OCI-LY3 (cell line): ENCODE measurements around the gene RMND5B.

ENCODE experiments used
- H2AFZ ChIP-seq: fragments of 200-600, 300-600 bp; shearing (Covaris generic); 2 replicates; pipeline ENCODE4 v1.6.0; 2014; ENCODE audit warnings: antibody characterized with exemption, low read depth, low read length
- H3K27ac ChIP-seq: fragments of 200-600, 300-600 bp; sonication (generic); 2 replicates; pipeline ENCODE4 v1.5.1; 2014; ENCODE audit warnings: mild to moderate bottlenecking, low read length, moderate library complexity, mixed read lengths
- H3K27me3 ChIP-seq: fragments of 200-600, 300-600 bp; sonication (generic); 2 replicates; pipeline ENCODE4 v1.6.1; 2014; ENCODE audit warnings: low read depth, low read length, mixed read lengths
- H3K36me3 ChIP-seq: fragments of 200-600, 300-600 bp; sonication (generic); replicated peaks from 2 replicates; pipeline ENCODE3; 2014; ENCODE audit warnings: low read depth, low read length, mixed read lengths
- H3K4me1 ChIP-seq: fragments of 300-600, 200-600 bp; sonication (generic); 2 replicates; pipeline ENCODE4 v1.6.1; 2014; ENCODE audit warnings: low read length, mixed read lengths
- H3K4me2 ChIP-seq: fragments of 200-600, 300-600 bp; sonication (generic); 2 replicates; pipeline ENCODE4 v1.6.1; 2014; ENCODE audit warnings: low read length, mixed read lengths
- H3K4me3 ChIP-seq: fragments of 300-600, 200-600 bp; sonication (generic); 2 replicates; pipeline ENCODE4 v1.5.1; 2014; ENCODE audit warnings: antibody characterized with exemption, mild to moderate bottlenecking, low read length, moderate library complexity
- H3K79me2 ChIP-seq: fragments of 300-600, 200-600 bp; shearing (Covaris generic); 2 replicates; pipeline ENCODE4 v1.6.1; 2014; ENCODE audit warnings: mild to moderate bottlenecking, low read length, mixed read lengths
- H3K9ac ChIP-seq: fragments of 300-600, 200-600 bp; shearing (Covaris generic); 2 replicates; pipeline ENCODE4 v1.6.0; 2014; ENCODE audit warnings: mild to moderate bottlenecking, low read length, moderate library complexity
- H3K9me3 ChIP-seq: fragments of 200-600, 300-600 bp; shearing (Covaris generic); 2 replicates; pipeline ENCODE4 v1.6.1; 2014; ENCODE audit warnings: low read length, mixed read lengths; ENCODE audit not compliant: insufficient read depth
- H4K20me1 ChIP-seq: fragments of 200-600, 300-600 bp; sonication (generic); 2 replicates; pipeline ENCODE4 v1.6.1; 2016; ENCODE audit warnings: low read length, mixed read lengths; ENCODE audit not compliant: insufficient read depth
- CTCF ChIP-seq: fragments of 200-600, 300-600 bp; sonication (generic); IDR thresholded peaks from 2 replicates; pipeline ENCODE4 v1.5.1; 2014; ENCODE audit warnings: antibody characterized with exemption, low read length, low read depth
- EZH2phosphoT487 ChIP-seq: fragments of 200-600 bp; shearing (Covaris generic); IDR thresholded peaks from 2 replicates; pipeline ENCODE4 v1.6.1; 2018; ENCODE audit warnings: antibody characterized with exemption, mixed run types, low read depth

Gene RMND5B

DNA sequence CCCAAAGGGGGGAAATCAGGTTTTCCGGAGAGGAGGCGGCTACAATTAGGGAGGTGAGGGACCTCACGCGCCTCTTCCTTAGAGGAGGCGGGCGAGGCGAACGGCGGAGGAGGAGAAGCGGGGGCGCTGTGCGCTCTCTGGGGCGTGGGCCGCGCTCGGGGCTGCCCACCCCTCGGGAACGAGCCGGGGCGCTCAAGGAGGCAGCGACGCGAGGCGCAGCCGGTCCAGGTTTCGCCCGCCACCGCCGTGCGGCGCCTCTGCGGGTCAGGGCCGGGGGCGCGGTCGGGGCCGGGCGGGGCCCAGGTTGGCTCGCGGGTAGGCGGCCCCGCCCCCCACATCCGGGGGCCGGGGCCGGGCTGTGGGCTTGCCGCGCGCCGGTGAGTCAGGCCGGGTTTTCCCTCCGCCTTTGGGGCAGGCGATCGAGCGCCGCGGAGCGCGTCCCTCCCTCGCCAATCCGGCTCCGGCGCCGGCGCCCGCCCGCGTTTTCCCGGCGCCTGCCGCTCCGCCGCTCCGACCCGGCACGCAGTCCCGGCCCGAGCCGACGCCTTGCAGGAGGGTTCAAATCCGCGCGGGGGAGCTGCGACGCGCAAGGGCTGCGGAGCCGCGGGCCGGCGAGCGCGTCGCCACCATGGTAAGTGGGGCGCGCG, 17.6 kb upstream of the RMND5B start, which contains the start of gene N4BP3:
Gene N4BP3 (plus strand): TSS at position 392 of the 647 bp plus-strand sequence. CDS start 6,052 bp downstream, outside the sequence.
- no peaks in the 10 kb centered on the region for H3K36me3 ChIP-seq
- H3K27me3 ChIP-seq, result peaks cover 21% of the 10 kb centered on the region
- TF ChIP-seq CTCF (peak; percentile 29), EZH2phosphoT487 (no peak)
- peak within 1 kb of the TSS; percentile 79 for H3K4me3 ChIP-seq
- H4K20me1 ChIP-seq, result no peaks in the 10 kb centered on the region
- H3K27ac ChIP-seq, result no peak within 1 kb of the TSS; the same call in 1 of the 2 replicates
- H3K9ac ChIP-seq, result peak within 1 kb of the TSS; percentile 62
- H3K79me2 ChIP-seq, result no peaks in the 10 kb centered on the region
- H3K4me1 ChIP-seq, result peaks cover 53% of the 10 kb centered on the region
- peaks cover 5% of the 10 kb centered on the region; the same call in 1 of the 2 replicates for H3K9me3 ChIP-seq
- H2AFZ ChIP-seq, result peak within 1 kb of the TSS; percentile 40
- H3K4me2 ChIP-seq, result peak within 1 kb of the TSS; percentile 99

DNA sequence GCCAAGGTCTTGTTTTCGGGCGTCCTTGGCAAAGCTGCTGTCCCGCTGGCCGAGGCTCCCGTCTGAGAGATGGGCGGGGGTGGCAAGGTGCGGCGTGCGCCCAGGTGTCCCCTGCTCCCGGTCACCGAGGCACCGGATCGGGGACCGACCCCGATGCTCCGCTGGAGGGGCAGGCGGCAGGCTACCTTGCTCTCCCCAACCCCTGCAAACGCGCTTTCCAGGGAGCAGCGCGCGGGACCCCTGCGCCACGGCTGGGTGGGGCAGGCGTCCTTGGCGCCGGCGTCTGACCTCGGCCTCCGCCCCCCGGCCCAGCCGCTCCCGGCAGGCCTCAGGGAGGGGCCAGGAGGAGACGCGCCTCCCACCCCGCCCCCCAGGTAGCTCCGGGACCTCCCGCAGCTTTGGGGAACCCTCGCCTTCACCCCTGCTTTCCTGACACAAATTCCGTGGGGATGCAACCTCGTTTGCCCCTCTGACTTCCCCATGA, 16.9 kb upstream of the RMND5B start:
- peak overlapping the region; percentile 99 for H3K4me2 ChIP-seq
- H3K27ac ChIP-seq, result no peak overlapping the region
- H3K4me1 ChIP-seq, result peaks cover 47% of the 10 kb centered on the region
- no peak overlapping the region; the same call in 1 of the 2 replicates for H2AFZ ChIP-seq
- peak overlapping the region; percentile 62 for H3K9ac ChIP-seq
- peaks cover 21% of the 10 kb centered on the region for H3K27me3 ChIP-seq
- TF ChIP-seq EZH2phosphoT487, result no peak
- TF ChIP-seq CTCF, result no peak
- H4K20me1 ChIP-seq, result no peaks in the 10 kb centered on the region
- H3K9me3 ChIP-seq, result peaks cover 5% of the 10 kb centered on the region; the same call in 1 of the 2 replicates
- no peaks in the 10 kb centered on the region for H3K36me3 ChIP-seq
- H3K4me3 ChIP-seq, result peak overlapping the region; percentile 79
- H3K79me2 ChIP-seq, result no peaks in the 10 kb centered on the region

GRCh38 chr5:178114325-178115135, 16.3 kb upstream of the RMND5B start:
- peak overlapping the region; percentile 62 for H3K9ac ChIP-seq
- H3K27me3 ChIP-seq, result peaks cover 21% of the 10 kb centered on the region
- no peak overlapping the region; the same call in 1 of the 2 replicates for H3K27ac ChIP-seq
- H3K79me2 ChIP-seq, result no peaks in the 10 kb centered on the region
- no peaks in the 10 kb centered on the region for H3K36me3 ChIP-seq
- no peaks in the 10 kb centered on the region for H4K20me1 ChIP-seq
- H3K4me2 ChIP-seq, result peak overlapping the region; percentile 99
- H2AFZ ChIP-seq, result no peak overlapping the region; the same call in 1 of the 2 replicates
- TF ChIP-seq CTCF, result no peak
- TF ChIP-seq EZH2phosphoT487, result no peak
- peaks cover 44% of the 10 kb centered on the region for H3K4me1 ChIP-seq
- H3K4me3 ChIP-seq, result peak overlapping the region; percentile 79
- peaks cover 5% of the 10 kb centered on the region; the same call in 1 of the 2 replicates for H3K9me3 ChIP-seq
